22Rv1 (cell line): ENCODE measurements around the gene KLF18.

ENCODE experiments used
- ZFX ChIP-seq: fragments of 450-650 bp; IDR thresholded peaks from 2 replicates; pipeline ENCODE4 v1.6.1; 2017; ENCODE audit warnings: antibody characterized with exemption, borderline replicate concordance
- TF ChIP-seq, protein P1 (sequence below): fragments of 450-650 bp; IDR thresholded peaks from 2 replicates; pipeline ENCODE4 v1.5.1; 2017; ENCODE audit warnings: mild to moderate bottlenecking

DNA sequence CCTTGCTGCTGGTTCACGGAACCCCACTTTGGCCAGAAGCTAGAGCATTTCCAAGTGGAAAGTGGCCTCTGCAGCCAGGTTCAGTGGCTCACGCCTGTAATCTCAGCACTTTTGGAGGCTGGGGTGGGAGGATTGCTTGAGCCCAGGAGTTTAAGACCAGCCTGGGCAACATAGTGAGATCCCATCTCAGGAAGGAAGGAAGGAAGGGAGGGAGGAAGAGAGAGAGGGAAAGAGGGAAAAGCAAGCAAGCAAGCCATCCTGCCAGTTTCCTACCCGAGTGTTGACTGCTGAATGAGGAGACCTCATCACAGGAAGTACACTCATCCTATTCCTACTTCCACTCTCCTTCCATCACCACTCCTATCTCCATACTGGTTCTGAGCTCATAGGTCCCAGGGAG, 35.6 kb downstream of the KLF18 start:
- TF ChIP-seq, protein P1, sequence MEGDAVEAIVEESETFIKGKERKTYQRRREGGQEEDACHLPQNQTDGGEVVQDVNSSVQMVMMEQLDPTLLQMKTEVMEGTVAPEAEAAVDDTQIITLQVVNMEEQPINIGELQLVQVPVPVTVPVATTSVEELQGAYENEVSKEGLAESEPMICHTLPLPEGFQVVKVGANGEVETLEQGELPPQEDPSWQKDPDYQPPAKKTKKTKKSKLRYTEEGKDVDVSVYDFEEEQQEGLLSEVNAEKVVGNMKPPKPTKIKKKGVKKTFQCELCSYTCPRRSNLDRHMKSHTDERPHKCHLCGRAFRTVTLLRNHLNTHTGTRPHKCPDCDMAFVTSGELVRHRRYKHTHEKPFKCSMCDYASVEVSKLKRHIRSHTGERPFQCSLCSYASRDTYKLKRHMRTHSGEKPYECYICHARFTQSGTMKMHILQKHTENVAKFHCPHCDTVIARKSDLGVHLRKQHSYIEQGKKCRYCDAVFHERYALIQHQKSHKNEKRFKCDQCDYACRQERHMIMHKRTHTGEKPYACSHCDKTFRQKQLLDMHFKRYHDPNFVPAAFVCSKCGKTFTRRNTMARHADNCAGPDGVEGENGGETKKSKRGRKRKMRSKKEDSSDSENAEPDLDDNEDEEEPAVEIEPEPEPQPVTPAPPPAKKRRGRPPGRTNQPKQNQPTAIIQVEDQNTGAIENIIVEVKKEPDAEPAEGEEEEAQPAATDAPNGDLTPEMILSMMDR, result no peak
- TF ChIP-seq ZFX, result no peak
